ENCODE measurements around the gene LTV1. TPM values are rescaled to one million over a fixed set of nuclear protein-coding genes. Genes with fewer than 3 reads are reported as not detected.

The LTV1 gene, protein sequence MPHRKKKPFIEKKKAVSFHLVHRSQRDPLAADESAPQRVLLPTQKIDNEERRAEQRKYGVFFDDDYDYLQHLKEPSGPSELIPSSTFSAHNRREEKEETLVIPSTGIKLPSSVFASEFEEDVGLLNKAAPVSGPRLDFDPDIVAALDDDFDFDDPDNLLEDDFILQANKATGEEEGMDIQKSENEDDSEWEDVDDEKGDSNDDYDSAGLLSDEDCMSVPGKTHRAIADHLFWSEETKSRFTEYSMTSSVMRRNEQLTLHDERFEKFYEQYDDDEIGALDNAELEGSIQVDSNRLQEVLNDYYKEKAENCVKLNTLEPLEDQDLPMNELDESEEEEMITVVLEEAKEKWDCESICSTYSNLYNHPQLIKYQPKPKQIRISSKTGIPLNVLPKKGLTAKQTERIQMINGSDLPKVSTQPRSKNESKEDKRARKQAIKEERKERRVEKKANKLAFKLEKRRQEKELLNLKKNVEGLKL
- total RNA-seq (2011; cell fraction: chromatin; rRNA removed; ENCODE audit: low replicate concordance) = 15.2 and 38.3 TPM in 2 replicates
- 10.5 and 12.2 TPM in 2 replicates for total RNA-seq (2011; cell fraction: nucleolus; rRNA removed)
- 10.1 and 13.8 TPM in 2 replicates for total RNA-seq (2011; cell fraction: nucleoplasm; rRNA removed)
- total RNA-seq (2014; rRNA removed) (66.8 and 80.1 TPM in 2 replicates), total RNA-seq (2014; rRNA removed; fragmentation: Illumina TruSeq; extraction: Trizol) (119 and 142 TPM in 2 replicates), total RNA-seq (2015; rRNA removed; fragmentation: Illumina TruSeq; extraction: Trizol) (140 and 148 TPM in 2 replicates), total RNA-seq (2021) (65.7 and 70.7 TPM in 2 replicates), polyA plus RNA-seq (2011; rRNA removed) (35.9 and 57.9 TPM in 2 replicates), polyA plus RNA-seq (2014; fragmentation: Illumina TruSeq; extraction: Trizol) (114 and 123 TPM in 2 replicates), polyA plus RNA-seq (2014; fragmentation: Nextera tagmentation; extraction: Ambion mirVana) (100 to 1,000 TPM in 1 of 2 experiments, 10 to 100 TPM in 1; 88.3 to 162 TPM), polyA plus RNA-seq (2014; rRNA removed) (123 and 141 TPM in 2 replicates), polyA minus RNA-seq (2011; rRNA and poly(A)+ RNA removed) (46.1 and 49.2 TPM in 2 replicates), Bru-seq, nascent RNA (percentile 97 among the genes with signal in this experiment), BruChase-seq, experiment 1, labeled RNA remaining after a 2-hour chase (percentile 97 among the genes with signal in this experiment), BruChase-seq, experiment 2, labeled RNA remaining after a 6-hour chase (percentile 97 among the genes with signal in this experiment)
- polyA plus RNA-seq (2011; cell fraction: cytosol; rRNA removed) = 6.3 and 12.5 TPM in 2 replicates
- polyA plus RNA-seq (2011; cell fraction: nucleus; rRNA removed) = 31.6 and 33.6 TPM in 2 replicates
- polyA plus RNA-seq (2012) = 38.2 and 83.0 TPM in 2 replicates
- 14.5 and 19.7 TPM in 2 replicates for polyA minus RNA-seq (2011; cell fraction: cytosol; rRNA and poly(A)+ RNA removed)
- 18.6 and 26.7 TPM in 2 replicates for polyA minus RNA-seq (2011; cell fraction: nucleus; rRNA and poly(A)+ RNA removed)
- long read RNA-seq, experiment 1, transcript LTV1-201 (11 exons, 1,847 nt) = major isoform, 348 of 454 reads
- long read RNA-seq, experiment 1, partial matches to known transcripts = 85 of 454 reads
- long read RNA-seq, experiment 1, other reads (novel, unspliced or antisense) = 21 of 454 reads
- long read RNA-seq, experiment 2, transcript LTV1-201 (11 exons, 1,847 nt) = major isoform, 40 of 96 reads
- long read RNA-seq, experiment 2, partial matches to known transcripts = 39 of 96 reads
- long read RNA-seq, experiment 2, other reads (novel, unspliced or antisense) = 17 of 96 reads
- long read RNA-seq, experiment 3, transcript LTV1-201 (11 exons, 1,847 nt) = major isoform, 108 of 204 reads
- long read RNA-seq, experiment 3, partial matches to known transcripts = 86 of 204 reads
- long read RNA-seq, experiment 3, other reads (novel, unspliced or antisense) = 10 of 204 reads

DNA sequence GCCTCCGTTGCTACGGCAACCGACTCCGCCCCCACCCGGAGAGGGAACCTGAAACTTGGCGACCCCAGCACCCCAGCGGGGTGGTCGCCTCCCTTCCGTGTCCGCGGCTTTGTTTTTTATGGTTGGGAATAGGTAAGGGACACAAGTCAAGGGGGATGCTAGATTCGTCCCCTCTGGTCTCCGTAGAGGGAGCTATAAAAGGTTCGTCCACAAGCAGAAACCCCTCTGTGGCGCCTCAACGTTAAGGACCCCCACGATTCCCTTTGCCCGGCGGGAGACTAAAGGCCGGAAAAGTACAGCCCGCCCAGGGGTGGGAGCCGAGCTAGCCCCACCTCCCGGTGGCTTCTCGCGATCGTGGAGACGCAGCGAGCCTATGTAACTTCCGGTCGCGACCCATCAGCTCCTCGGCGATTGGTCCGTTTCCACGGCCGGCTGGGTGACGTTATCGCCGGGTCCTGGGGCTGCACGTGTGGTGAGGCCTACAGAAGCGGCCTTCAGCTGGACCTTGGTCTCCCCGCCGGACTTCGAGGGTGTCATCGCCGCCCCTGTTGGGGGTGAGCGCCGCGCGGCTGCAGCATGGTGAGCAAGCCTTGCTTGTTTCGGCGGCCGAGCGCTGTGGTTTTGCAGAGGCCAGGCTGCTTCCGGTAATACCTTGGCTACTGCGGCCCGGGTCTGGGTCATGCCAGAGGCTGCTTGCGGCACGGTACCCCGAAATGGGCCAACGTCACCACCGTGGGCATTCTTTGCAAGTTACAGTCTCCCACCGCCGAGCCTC, at the start of gene LTV1:
LTV1 (plus strand) TSS at position 437 of the 775 bp plus-strand sequence; CDS start at position 577, 140 bp downstream.
- H3K4me1 ChIP-seq (replicated peaks in 1 of 2; ENCODE audit: control insufficient read depth in 2 of 2, insufficient read depth in 2 of 2, low read length in 2 of 2) = peaks cover 2 to 9% of the 10 kb centered on the region in 2 experiments; a peak in 4 of 5 replicates
- no peaks in the 10 kb centered on the region for H3K9me1 ChIP-seq (ENCODE audit: control insufficient read depth, insufficient read depth, low read length)
- ChIA-PET POLR2A (interaction anchor here (0.6 to 2.4 kb wide), 23 partner anchors 10 to 944 kb away, joined by 3 to 13 read pairs (median 4); partner anchors contain the start of gene PHACTR2), CTCF (ENCODE audit: low intra/inter-chr PET ratio) (no interaction called here)
- H3K36me3 ChIP-seq (ENCODE audit: control insufficient read depth, insufficient read depth, low read length) = peaks cover 41% of the 10 kb centered on the region
- H3K9ac ChIP-seq (ENCODE audit: insufficient read depth in 1 of 2, low read depth in 2 of 2, low read length in 2 of 2) = peak within 1 kb of the TSS; percentile 94 to 99
- no peaks in the 10 kb centered on the region for H3K27me3 ChIP-seq (ENCODE audit: control insufficient read depth in 2 of 2, insufficient read depth in 2 of 2, low read length in 2 of 2)
- H3K4me3 ChIP-seq = peak within 1 kb of the TSS; percentile 78
- in situ Hi-C loops (cut with MboI) (no loop called here), intact Hi-C loops (cut with micrococcal nuclease) (loop anchor here (2.0 to 5.0 kb wide), 3 partner anchors 36 to 251 kb away; partner anchors contain the start of gene PHACTR2)
- H3K9me3 ChIP-seq (replicated peaks; ENCODE audit: control insufficient read depth, insufficient read depth, low read depth, low read length) = no peaks in the 10 kb centered on the region
- H3K27ac ChIP-seq (ENCODE audit: extremely low read depth, low read depth, low read length) = peak within 1 kb of the TSS; percentile 94
- FAIRE-seq = peak; percentile 98
- H3K4me2 ChIP-seq (ENCODE audit: insufficient read depth, low read length) = peak within 1 kb of the TSS; percentile 91
- DNase-seq (ENCODE audit: extremely low read depth in 1 of 4, low spot score in 3 of 4) = peak; percentile 99 to 100 (median 100)
- peak; percentile 99 for ATAC-seq
- WGBS (ENCODE audit: insufficient coverage, low coverage, missing lambda C conversion rate) = under 1% methylated on average over 61 of the region's 64 CpGs
- H3K79me2 ChIP-seq (ENCODE audit: control insufficient read depth, insufficient read depth, low read length) = peaks cover 52% of the 10 kb centered on the region
- BruUV-seq (replicated peaks) = no TSS peak
- no peaks in the 10 kb centered on the region for H4K20me1 ChIP-seq (replicated peaks; ENCODE audit: control insufficient read depth, insufficient read depth, low read length)
- peak within 1 kb of the TSS; percentile 92 for H2AFZ ChIP-seq (ENCODE audit: low read depth, low read length)
- peak; percentile 7; the same call in 1 of the 2 replicates for TF ChIP-seq ZNF79 (CRISPR knock-in tag; IDR thresholded peaks at IDR 0.05; ENCODE audit: low read depth)
- peak; percentile 59; the same call in 1 of the 2 replicates for TF ChIP-seq TOE1 (IDR thresholded peaks at IDR 0.05; ENCODE audit: borderline replicate concordance)
- TF ChIP-seq TOE1 (CRISPR knock-in tag; IDR thresholded peaks at IDR 0.05; ENCODE audit: borderline replicate concordance, low read depth) = no peak; the same call in 1 of the 2 replicates
- peak; percentile 57 for TF ChIP-seq ATF1 (CRISPR knock-in tag; IDR thresholded peaks at IDR 0.05)
- peak; percentile 98 for TF ChIP-seq ATF1 (tag; IDR thresholded peaks at IDR 0.05)
- no peak for TF ChIP-seq SAFB (IDR thresholded peaks at IDR 0.05; ENCODE audit: borderline replicate concordance, low read depth, low read length)
- TF ChIP-seq BRF1 (IDR thresholded peaks at IDR 0.05; ENCODE audit: borderline replicate concordance, extremely low read depth, insufficient read length) = no peak
- TF ChIP-seq, protein P1, sequence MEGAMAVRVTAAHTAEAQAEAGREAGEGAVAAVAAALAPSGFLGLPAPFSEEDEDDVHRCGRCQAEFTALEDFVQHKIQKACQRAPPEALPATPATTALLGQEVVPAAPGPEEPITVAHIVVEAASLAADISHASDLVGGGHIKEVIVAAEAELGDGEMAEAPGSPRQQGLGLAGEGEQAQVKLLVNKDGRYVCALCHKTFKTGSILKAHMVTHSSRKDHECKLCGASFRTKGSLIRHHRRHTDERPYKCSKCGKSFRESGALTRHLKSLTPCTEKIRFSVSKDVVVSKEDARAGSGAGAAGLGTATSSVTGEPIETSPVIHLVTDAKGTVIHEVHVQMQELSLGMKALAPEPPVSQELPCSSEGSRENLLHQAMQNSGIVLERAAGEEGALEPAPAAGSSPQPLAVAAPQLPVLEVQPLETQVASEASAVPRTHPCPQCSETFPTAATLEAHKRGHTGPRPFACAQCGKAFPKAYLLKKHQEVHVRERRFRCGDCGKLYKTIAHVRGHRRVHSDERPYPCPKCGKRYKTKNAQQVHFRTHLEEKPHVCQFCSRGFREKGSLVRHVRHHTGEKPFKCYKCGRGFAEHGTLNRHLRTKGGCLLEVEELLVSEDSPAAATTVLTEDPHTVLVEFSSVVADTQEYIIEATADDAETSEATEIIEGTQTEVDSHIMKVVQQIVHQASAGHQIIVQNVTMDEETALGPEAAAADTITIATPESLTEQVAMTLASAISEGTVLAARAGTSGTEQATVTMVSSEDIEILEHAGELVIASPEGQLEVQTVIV (CRISPR knock-in tag; IDR thresholded peaks at IDR 0.05; ENCODE audit: borderline replicate concordance) = peak; percentile 50; the same call in 1 of the 2 replicates
- TF ChIP-seq BRD4 (IDR thresholded peaks at IDR 0.05) = peak; percentile 87
- no peak for TF ChIP-seq ZNF766 (CRISPR knock-in tag; conservative IDR thresholded peaks at IDR 0.05)
- TF ChIP-seq ETV1 (tag; conservative IDR thresholded peaks at IDR 0.05; ENCODE audit: low read depth) = peak; percentile 84; the same call in 1 of the 2 replicates
- TF ChIP-seq KLF6 (CRISPR knock-in tag; IDR thresholded peaks at IDR 0.05; ENCODE audit: borderline replicate concordance) = no peak
